GM23338 (cell line): ENCODE data around the gene UBE2S. TPM values are rescaled to one million over a fixed set of nuclear protein-coding genes. Genes with fewer than 3 reads are reported as not detected.

ENCODE experiments used
- ATAC-seq: fragments of 200-7000 bp; cut with Tn5 transposase; 3 replicates; pipeline ENCODE4 v1.9.1; 2020
- DNase-seq: peaks from one replicate; pipeline ENCODE4 v3.0.0-alpha.2; 2015; ENCODE audit warnings: low spot score
- H2AFZ ChIP-seq: fragments of 200-600 bp; sonication (generic); 2 replicates; pipeline ENCODE4 v1.8.0; 2016; ENCODE audit warnings: antibody characterized with exemption, mild to moderate bottlenecking, moderate library complexity
- H3F3A ChIP-seq: fragments of 200-600 bp; sonication (generic); replicated peaks from 2 replicates; pipeline ENCODE4 v1.8.0; 2017; ENCODE audit warnings: antibody characterized with exemption, mixed run types, low read depth
- H3K27ac ChIP-seq: fragments of 200-600 bp; sonication (generic); 2 replicates; pipeline ENCODE4 v1.6.1; 2016; ENCODE audit warnings: low read depth
- H3K27me3 ChIP-seq: fragments of 200-600 bp; sonication (generic); 2 replicates; pipeline ENCODE4 v1.8.0; 2016; ENCODE audit warnings: mild to moderate bottlenecking, mixed run types, moderate library complexity; ENCODE audit not compliant: insufficient read depth
- H3K36me3 ChIP-seq: fragments of 200-600 bp; sonication (generic); 2 replicates; pipeline ENCODE4 v1.8.0; 2016; ENCODE audit warnings: mild to moderate bottlenecking; ENCODE audit not compliant: insufficient read depth
- H3K4me1 ChIP-seq: fragments of 200-600 bp; sonication (generic); 2 replicates; pipeline ENCODE4 v1.8.0; 2016; ENCODE audit warnings: mild to moderate bottlenecking, moderate library complexity; ENCODE audit not compliant: insufficient read depth
- H3K4me2 ChIP-seq: fragments of 200-600 bp; sonication (generic); 2 replicates; pipeline ENCODE4 v1.7.1; 2017; ENCODE audit warnings: mixed run types
- H3K4me3 ChIP-seq: fragments of 200-600 bp; sonication (generic); 2 replicates; pipeline ENCODE4 v1.6.1; 2016; ENCODE audit warnings: mixed run types
- H3K79me2 ChIP-seq: fragments of 200-600 bp; sonication (generic); replicated peaks from 2 replicates; pipeline ENCODE4 v1.8.0; 2017; ENCODE audit warnings: mild to moderate bottlenecking; ENCODE audit not compliant: insufficient read depth
- H3K9me2 ChIP-seq: fragments of 200-600 bp; sonication (generic); 2 replicates; pipeline ENCODE4 v1.8.0; 2017; ENCODE audit not compliant: insufficient read depth
- H4K20me1 ChIP-seq: fragments of 200-600 bp; sonication (generic); replicated peaks from 2 replicates; pipeline ENCODE4 v1.8.0; 2017; ENCODE audit warnings: mild to moderate bottlenecking; ENCODE audit not compliant: insufficient read depth
- H3K27ac Mint-ChIP-seq: 2 replicates; pipeline ENCODE4 v1.8.0; 2020; ENCODE audit warnings: inconsistent platforms, mild to moderate bottlenecking, moderate library complexity, mixed read lengths
- H3K27me3 Mint-ChIP-seq: 3 replicates; pipeline ENCODE4 v1.8.0; 2022; ENCODE audit warnings: low read depth, mild to moderate bottlenecking, moderate library complexity, mixed read lengths, inconsistent platforms; ENCODE audit not compliant: insufficient read depth, poor library complexity
- H3K36me3 Mint-ChIP-seq: 3 replicates; pipeline ENCODE4 v1.8.0; 2021; ENCODE audit warnings: low read depth, mild to moderate bottlenecking, inconsistent platforms, moderate library complexity, mixed read lengths
- H3K4me1 Mint-ChIP-seq: 3 replicates; pipeline ENCODE4 v1.8.0; 2020; ENCODE audit warnings: mild to moderate bottlenecking, inconsistent platforms, mixed read lengths
- H3K4me3 Mint-ChIP-seq: 3 replicates; pipeline ENCODE4 v1.8.0; 2021; ENCODE audit warnings: moderate library complexity, mild to moderate bottlenecking, inconsistent platforms, mixed read lengths
- H3K9me3 Mint-ChIP-seq: 3 replicates; pipeline ENCODE4 v1.8.0; 2020; ENCODE audit warnings: moderate library complexity, mild to moderate bottlenecking, inconsistent platforms, mixed read lengths
- CREB1 ChIP-seq: fragments of 250-450 bp; sonication (Bioruptor Pico); IDR thresholded peaks from 2 replicates; pipeline ENCODE4 v1.5.0; 2020; ENCODE audit warnings: low read depth, mild to moderate bottlenecking, moderate library complexity
- EZH2 ChIP-seq: fragments of 200-600 bp; sonication (generic); IDR thresholded peaks from one replicate; pipeline ENCODE4 v1.8.0; 2017; ENCODE audit warnings: antibody characterized with exemption, mild to moderate bottlenecking, low read depth; ENCODE audit not compliant: unreplicated experiment
- EZH2phosphoT487 ChIP-seq: fragments of 200-600 bp; sonication (generic); IDR thresholded peaks from one replicate; pipeline ENCODE4 v1.8.1; 2018; ENCODE audit warnings: antibody characterized with exemption; ENCODE audit not compliant: unreplicated experiment
- JUNB ChIP-seq: IDR thresholded peaks from one replicate; pipeline ENCODE4 v1.6.1; 2016; ENCODE audit warnings: antibody characterized with exemption; ENCODE audit not compliant: unreplicated experiment
- NANOG ChIP-seq: IDR thresholded peaks from 2 replicates; pipeline ENCODE4 v1.6.1; 2016; ENCODE audit warnings: antibody characterized with exemption, borderline replicate concordance
- POLR2AphosphoS5 ChIP-seq: IDR thresholded peaks from 2 replicates; pipeline ENCODE4 v1.6.1; 2016; ENCODE audit warnings: antibody characterized with exemption, low read depth
- STAT1 ChIP-seq: IDR thresholded peaks from one replicate; pipeline ENCODE4 v1.6.1; 2016; ENCODE audit warnings: antibody characterized with exemption; ENCODE audit not compliant: unreplicated experiment
- ZNF114 ChIP-seq: fragments of 250-450 bp; sonication (Bioruptor Pico); IDR thresholded peaks from 2 replicates; pipeline ENCODE4 v1.5.0; 2020; ENCODE audit warnings: mild to moderate bottlenecking, moderate library complexity
- ZNF331 ChIP-seq: fragments of 250-450 bp; sonication (Bioruptor Pico); IDR thresholded peaks from 2 replicates; pipeline ENCODE4 v1.5.0; 2020; ENCODE audit warnings: low read depth, mild to moderate bottlenecking, moderate library complexity
- polyA plus RNA-seq: library from polyadenylated mRNA; unstranded; fragments of >200 nt; fragmentation: Nextera tagmentation; extraction: Ambion mirVana; gene quantifications from 2 replicates; pipeline ENCODE4 v1.2.1, GENCODE V29; 2016
- total RNA-seq: library from RNA; depleted of rRNA; stranded (reverse); fragments of >200 nt; shearing (Covaris generic); gene quantifications from 2 replicates; pipeline ENCODE4 v1.2.3, GENCODE V29; 2014
- TF ChIP-seq, protein P1 (sequence below): IDR thresholded peaks from 2 replicates; pipeline ENCODE4 v1.6.1; 2016; ENCODE audit warnings: antibody characterized with exemption
- TF ChIP-seq, protein P2 (sequence below): fragments of 250-450 bp; sonication (Bioruptor Pico); IDR thresholded peaks from 2 replicates; pipeline ENCODE4 v1.5.0; 2020; ENCODE audit warnings: mild to moderate bottlenecking, moderate library complexity
- TF ChIP-seq, protein P3 (sequence below): IDR thresholded peaks from one replicate; pipeline ENCODE4 v1.6.1; 2018; ENCODE audit warnings: antibody characterized with exemption; ENCODE audit not compliant: unreplicated experiment
- TF ChIP-seq, protein P4 (sequence below), 2 experiments: fragments of 200-600 bp in 1 of 2; sonication (generic) in 1 of 2; conservative IDR thresholded peaks; 2 replicates each; pipeline versions ENCODE4 v1.5.1 to v1.6.1; 2016 to 2017; ENCODE audit warnings: antibody characterized with exemption in 2 of 2, low read depth in 2 of 2, mild to moderate bottlenecking in 2 of 2, moderate library complexity in 1 of 2

Gene UBE2S
- total and polyA plus RNA-seq, 2 experiments from 2014 or later: 363 to 533 TPM

DNA sequence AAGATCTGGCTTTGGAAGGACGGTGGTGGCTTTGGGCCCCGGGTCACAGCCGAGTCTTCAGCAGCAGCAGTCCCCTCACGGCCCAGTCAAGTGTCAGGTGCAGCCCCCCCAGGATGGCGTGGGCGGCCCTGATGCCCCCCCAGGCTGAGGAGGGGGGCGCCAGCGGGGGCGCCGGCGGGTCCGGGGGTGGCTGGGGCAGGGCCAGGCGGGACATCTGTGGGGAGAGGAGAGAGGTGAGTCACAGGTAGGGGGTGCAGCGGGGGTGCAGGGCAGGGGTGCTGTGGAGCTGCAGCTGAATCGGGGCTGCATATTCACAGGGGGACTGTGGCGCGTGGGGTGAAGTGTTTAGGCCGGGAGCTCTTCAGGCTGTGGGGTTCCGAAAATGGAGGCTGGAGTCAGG is 41.6 kb downstream of the UBE2S start:
- Histone ChIP-seq H3K36me3 (no peaks in the 10 kb centered on the region), H3F3A (peaks cover 4% of the 10 kb centered on the region; the same call in 1 of the 2 replicates), H3K27me3 (peaks cover 39% of the 10 kb centered on the region), H2AFZ (no peak overlapping the region), H3K27ac (no peak overlapping the region), H3K4me3 (no peak overlapping the region), H3K9me2 (no peaks in the 10 kb centered on the region), H3K4me2 (no peak overlapping the region), H3K79me2 (no peaks in the 10 kb centered on the region), H4K20me1 (no peaks in the 10 kb centered on the region), H3K4me1 (no peaks in the 10 kb centered on the region; the same call in 1 of the 2 replicates)
- Mint-ChIP-seq H3K4me3 (peak overlapping the region; percentile 10; the same call in 1 of the 3 replicates), H3K9me3 (no peaks in the 10 kb centered on the region; the same call in 1 of the 3 replicates), H3K36me3 (no peaks in the 10 kb centered on the region; the same call in 2 of the 3 replicates), H3K27ac (no peak overlapping the region), H3K4me1 (peaks cover 19% of the 10 kb centered on the region), H3K27me3 (peaks cover 39% of the 10 kb centered on the region)
- TF ChIP-seq, protein P1, sequence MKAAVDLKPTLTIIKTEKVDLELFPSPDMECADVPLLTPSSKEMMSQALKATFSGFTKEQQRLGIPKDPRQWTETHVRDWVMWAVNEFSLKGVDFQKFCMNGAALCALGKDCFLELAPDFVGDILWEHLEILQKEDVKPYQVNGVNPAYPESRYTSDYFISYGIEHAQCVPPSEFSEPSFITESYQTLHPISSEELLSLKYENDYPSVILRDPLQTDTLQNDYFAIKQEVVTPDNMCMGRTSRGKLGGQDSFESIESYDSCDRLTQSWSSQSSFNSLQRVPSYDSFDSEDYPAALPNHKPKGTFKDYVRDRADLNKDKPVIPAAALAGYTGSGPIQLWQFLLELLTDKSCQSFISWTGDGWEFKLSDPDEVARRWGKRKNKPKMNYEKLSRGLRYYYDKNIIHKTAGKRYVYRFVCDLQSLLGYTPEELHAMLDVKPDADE: no peak
- TF ChIP-seq STAT1 (no peak), EZH2phosphoT487 (no peak), POLR2AphosphoS5 (no peak), ZNF114 (CRISPR knock-in tag) (no peak), EZH2 (no peak), CREB1 (CRISPR knock-in tag) (no peak), JUNB (no peak), ZNF331 (CRISPR knock-in tag) (no peak), NANOG (no peak)
- TF ChIP-seq, protein P2, sequence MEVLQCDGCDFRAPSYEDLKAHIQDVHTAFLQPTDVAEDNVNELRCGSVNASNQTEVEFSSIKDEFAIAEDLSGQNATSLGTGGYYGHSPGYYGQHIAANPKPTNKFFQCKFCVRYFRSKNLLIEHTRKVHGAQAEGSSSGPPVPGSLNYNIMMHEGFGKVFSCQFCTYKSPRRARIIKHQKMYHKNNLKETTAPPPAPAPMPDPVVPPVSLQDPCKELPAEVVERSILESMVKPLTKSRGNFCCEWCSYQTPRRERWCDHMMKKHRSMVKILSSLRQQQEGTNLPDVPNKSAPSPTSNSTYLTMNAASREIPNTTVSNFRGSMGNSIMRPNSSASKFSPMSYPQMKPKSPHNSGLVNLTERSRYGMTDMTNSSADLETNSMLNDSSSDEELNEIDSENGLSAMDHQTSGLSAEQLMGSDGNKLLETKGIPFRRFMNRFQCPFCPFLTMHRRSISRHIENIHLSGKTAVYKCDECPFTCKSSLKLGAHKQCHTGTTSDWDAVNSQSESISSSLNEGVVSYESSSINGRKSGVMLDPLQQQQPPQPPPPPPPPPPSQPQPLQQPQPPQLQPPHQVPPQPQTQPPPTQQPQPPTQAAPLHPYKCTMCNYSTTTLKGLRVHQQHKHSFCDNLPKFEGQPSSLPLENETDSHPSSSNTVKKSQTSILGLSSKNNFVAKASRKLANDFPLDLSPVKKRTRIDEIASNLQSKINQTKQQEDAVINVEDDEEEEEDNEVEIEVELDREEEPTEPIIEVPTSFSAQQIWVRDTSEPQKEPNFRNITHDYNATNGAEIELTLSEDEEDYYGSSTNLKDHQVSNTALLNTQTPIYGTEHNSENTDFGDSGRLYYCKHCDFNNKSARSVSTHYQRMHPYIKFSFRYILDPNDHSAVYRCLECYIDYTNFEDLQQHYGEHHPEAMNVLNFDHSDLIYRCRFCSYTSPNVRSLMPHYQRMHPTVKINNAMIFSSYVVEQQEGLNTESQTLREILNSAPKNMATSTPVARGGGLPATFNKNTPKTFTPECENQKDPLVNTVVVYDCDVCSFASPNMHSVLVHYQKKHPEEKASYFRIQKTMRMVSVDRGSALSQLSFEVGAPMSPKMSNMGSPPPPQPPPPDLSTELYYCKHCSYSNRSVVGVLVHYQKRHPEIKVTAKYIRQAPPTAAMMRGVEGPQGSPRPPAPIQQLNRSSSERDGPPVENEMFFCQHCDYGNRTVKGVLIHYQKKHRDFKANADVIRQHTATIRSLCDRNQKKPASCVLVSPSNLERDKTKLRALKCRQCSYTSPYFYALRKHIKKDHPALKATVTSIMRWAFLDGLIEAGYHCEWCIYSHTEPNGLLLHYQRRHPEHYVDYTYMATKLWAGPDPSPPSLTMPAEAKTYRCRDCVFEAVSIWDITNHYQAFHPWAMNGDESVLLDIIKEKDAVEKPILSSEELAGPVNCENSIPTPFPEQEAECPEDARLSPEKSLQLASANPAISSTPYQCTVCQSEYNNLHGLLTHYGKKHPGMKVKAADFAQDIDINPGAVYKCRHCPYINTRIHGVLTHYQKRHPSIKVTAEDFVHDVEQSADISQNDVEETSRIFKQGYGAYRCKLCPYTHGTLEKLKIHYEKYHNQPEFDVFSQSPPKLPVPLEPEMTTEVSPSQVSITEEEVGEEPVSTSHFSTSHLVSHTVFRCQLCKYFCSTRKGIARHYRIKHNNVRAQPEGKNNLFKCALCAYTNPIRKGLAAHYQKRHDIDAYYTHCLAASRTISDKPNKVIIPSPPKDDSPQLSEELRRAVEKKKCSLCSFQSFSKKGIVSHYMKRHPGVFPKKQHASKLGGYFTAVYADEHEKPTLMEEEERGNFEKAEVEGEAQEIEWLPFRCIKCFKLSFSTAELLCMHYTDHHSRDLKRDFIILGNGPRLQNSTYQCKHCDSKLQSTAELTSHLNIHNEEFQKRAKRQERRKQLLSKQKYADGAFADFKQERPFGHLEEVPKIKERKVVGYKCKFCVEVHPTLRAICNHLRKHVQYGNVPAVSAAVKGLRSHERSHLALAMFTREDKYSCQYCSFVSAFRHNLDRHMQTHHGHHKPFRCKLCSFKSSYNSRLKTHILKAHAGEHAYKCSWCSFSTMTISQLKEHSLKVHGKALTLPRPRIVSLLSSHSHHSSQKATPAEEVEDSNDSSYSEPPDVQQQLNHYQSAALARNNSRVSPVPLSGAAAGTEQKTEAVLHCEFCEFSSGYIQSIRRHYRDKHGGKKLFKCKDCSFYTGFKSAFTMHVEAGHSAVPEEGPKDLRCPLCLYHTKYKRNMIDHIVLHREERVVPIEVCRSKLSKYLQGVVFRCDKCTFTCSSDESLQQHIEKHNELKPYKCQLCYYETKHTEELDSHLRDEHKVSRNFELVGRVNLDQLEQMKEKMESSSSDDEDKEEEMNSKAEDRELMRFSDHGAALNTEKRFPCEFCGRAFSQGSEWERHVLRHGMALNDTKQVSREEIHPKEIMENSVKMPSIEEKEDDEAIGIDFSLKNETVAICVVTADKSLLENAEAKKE: no peak
- TF ChIP-seq, protein P3, sequence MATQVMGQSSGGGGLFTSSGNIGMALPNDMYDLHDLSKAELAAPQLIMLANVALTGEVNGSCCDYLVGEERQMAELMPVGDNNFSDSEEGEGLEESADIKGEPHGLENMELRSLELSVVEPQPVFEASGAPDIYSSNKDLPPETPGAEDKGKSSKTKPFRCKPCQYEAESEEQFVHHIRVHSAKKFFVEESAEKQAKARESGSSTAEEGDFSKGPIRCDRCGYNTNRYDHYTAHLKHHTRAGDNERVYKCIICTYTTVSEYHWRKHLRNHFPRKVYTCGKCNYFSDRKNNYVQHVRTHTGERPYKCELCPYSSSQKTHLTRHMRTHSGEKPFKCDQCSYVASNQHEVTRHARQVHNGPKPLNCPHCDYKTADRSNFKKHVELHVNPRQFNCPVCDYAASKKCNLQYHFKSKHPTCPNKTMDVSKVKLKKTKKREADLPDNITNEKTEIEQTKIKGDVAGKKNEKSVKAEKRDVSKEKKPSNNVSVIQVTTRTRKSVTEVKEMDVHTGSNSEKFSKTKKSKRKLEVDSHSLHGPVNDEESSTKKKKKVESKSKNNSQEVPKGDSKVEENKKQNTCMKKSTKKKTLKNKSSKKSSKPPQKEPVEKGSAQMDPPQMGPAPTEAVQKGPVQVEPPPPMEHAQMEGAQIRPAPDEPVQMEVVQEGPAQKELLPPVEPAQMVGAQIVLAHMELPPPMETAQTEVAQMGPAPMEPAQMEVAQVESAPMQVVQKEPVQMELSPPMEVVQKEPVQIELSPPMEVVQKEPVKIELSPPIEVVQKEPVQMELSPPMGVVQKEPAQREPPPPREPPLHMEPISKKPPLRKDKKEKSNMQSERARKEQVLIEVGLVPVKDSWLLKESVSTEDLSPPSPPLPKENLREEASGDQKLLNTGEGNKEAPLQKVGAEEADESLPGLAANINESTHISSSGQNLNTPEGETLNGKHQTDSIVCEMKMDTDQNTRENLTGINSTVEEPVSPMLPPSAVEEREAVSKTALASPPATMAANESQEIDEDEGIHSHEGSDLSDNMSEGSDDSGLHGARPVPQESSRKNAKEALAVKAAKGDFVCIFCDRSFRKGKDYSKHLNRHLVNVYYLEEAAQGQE: no peak
- TF ChIP-seq, protein P4, sequence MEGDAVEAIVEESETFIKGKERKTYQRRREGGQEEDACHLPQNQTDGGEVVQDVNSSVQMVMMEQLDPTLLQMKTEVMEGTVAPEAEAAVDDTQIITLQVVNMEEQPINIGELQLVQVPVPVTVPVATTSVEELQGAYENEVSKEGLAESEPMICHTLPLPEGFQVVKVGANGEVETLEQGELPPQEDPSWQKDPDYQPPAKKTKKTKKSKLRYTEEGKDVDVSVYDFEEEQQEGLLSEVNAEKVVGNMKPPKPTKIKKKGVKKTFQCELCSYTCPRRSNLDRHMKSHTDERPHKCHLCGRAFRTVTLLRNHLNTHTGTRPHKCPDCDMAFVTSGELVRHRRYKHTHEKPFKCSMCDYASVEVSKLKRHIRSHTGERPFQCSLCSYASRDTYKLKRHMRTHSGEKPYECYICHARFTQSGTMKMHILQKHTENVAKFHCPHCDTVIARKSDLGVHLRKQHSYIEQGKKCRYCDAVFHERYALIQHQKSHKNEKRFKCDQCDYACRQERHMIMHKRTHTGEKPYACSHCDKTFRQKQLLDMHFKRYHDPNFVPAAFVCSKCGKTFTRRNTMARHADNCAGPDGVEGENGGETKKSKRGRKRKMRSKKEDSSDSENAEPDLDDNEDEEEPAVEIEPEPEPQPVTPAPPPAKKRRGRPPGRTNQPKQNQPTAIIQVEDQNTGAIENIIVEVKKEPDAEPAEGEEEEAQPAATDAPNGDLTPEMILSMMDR (conservative IDR thresholded peaks at IDR 0.05; ENCODE audit: low read depth in 2 of 2): no peak
- ATAC-seq (no peak), DNase-seq (no peak)
